Esophagus squamous epithelium (tissue), 5 donors: ENCODE data around the gene PLEK2. TPM values are rescaled to one million over a fixed set of nuclear protein-coding genes. Genes with fewer than 3 reads are reported as not detected.
A peak's percentile ranks its signal among the peaks of the same experiment; 100 is the strongest.
"Not testable (repeated sequence)": the region's sequence is repeated elsewhere in the genome, so short reads cannot be mapped to it uniquely, and the experiment has no call there.

Experiments
- DNase-seq: peaks from one replicate; lab custom pipeline; 2025; lab: John Stamatoyannopoulos, UW
- H3K27ac ChIP-seq, 4 donors: fragments of 200-600 bp; sonication (generic); one replicate each; pipeline ENCODE4 v1.5.1; 2016 to 2019; ENCODE audit warnings: mild to moderate bottlenecking in 1 of 4
- H3K27me3 ChIP-seq, 4 donors: fragments of 200-600 bp; sonication (generic); 1 replicate in 3 of 4; 2 replicates in 1 of 4; pipeline versions ENCODE4 v1.5.1 to v1.6.0; 2017 to 2021; ENCODE audit warnings: antibody characterized with exemption in 1 of 4
- H3K36me3 ChIP-seq, 3 donors: fragments of 200-600 bp; sonication (generic); one replicate each; pipeline ENCODE4 v1.5.1; 2016 to 2019
- H3K4me1 ChIP-seq, 3 donors: fragments of 200-600 bp; sonication (generic); one replicate each; pipeline ENCODE4 v1.5.1; 2017 to 2019
- H3K4me3 ChIP-seq, 4 donors: fragments of 200-600 bp; sonication (generic); 1 replicate in 3 of 4; 2 replicates in 1 of 4; pipeline ENCODE4 v1.5.1; 2016 to 2019; ENCODE audit warnings: mild to moderate bottlenecking in 2 of 4, moderate library complexity in 1 of 4
- H3K9me3 ChIP-seq, 3 donors: fragments of 200-600 bp; sonication (generic); one replicate each; pipeline ENCODE4 v1.5.1; 2016 to 2019
- POLR2A ChIP-seq, 4 donors: fragments of 450-650 bp; IDR thresholded peaks; one replicate each; pipeline ENCODE4 v1.6.1; 2017; ENCODE audit warnings: antibody characterized with exemption in 4 of 4, mild to moderate bottlenecking in 4 of 4, moderate library complexity in 3 of 4
- WGBS, 2 donors: methylation state at CpG; one replicate each; pipeline ENCODE4 v1.1.5; 2018; 5-methylcytosine and 5-hydroxymethylcytosine counted together
- intact Hi-C: fragments of 100-400 bp; cut with DNase I; formaldehyde crosslinking; loops from one replicate; pipeline ENCODE4 v1.15.0; 2022
- total RNA-seq, 4 donors: library from RNA; depleted of rRNA; stranded (reverse); fragments of >200 nt; gene quantifications; one replicate each; pipeline ENCODE4 v1.1.0, GENCODE V29; 2016
- TF ChIP-seq, protein P1 (sequence below), 6 experiments: fragments of 450-650 bp in 4 of 6; fragments of 200-600 bp in 2 of 6; sonication (generic) in 2 of 6; IDR thresholded peaks; one replicate each; pipeline ENCODE4 v1.5.1; 2016 to 2019; ENCODE audit warnings: antibody characterized with exemption in 6 of 6, mild to moderate bottlenecking in 4 of 6, moderate library complexity in 4 of 6
- donor health status: DM: yes; HTN: yes; CAD: no.

The PLEK2 gene
- total RNA-seq, 4 donors from 2014 or later, result 7.6 to 19.9 (median 13.1) TPM

GRCh38 chr14:67357969-67358354 is 54.0 kb downstream of the PLEK2 start:
- TF ChIP-seq POLR2A (IDR thresholded peaks at IDR 0.05), result no peak
- TF ChIP-seq, protein P1, sequence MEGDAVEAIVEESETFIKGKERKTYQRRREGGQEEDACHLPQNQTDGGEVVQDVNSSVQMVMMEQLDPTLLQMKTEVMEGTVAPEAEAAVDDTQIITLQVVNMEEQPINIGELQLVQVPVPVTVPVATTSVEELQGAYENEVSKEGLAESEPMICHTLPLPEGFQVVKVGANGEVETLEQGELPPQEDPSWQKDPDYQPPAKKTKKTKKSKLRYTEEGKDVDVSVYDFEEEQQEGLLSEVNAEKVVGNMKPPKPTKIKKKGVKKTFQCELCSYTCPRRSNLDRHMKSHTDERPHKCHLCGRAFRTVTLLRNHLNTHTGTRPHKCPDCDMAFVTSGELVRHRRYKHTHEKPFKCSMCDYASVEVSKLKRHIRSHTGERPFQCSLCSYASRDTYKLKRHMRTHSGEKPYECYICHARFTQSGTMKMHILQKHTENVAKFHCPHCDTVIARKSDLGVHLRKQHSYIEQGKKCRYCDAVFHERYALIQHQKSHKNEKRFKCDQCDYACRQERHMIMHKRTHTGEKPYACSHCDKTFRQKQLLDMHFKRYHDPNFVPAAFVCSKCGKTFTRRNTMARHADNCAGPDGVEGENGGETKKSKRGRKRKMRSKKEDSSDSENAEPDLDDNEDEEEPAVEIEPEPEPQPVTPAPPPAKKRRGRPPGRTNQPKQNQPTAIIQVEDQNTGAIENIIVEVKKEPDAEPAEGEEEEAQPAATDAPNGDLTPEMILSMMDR (IDR thresholded peaks at IDR 0.05), result no peak
- WGBS, 2 donors, result 47 to 53% methylated on average over 9 of the region's 9 CpGs
- H3K27ac ChIP-seq, result peak overlapping the region in 2 of 4 donors; percentile 9 to 34

DNA sequence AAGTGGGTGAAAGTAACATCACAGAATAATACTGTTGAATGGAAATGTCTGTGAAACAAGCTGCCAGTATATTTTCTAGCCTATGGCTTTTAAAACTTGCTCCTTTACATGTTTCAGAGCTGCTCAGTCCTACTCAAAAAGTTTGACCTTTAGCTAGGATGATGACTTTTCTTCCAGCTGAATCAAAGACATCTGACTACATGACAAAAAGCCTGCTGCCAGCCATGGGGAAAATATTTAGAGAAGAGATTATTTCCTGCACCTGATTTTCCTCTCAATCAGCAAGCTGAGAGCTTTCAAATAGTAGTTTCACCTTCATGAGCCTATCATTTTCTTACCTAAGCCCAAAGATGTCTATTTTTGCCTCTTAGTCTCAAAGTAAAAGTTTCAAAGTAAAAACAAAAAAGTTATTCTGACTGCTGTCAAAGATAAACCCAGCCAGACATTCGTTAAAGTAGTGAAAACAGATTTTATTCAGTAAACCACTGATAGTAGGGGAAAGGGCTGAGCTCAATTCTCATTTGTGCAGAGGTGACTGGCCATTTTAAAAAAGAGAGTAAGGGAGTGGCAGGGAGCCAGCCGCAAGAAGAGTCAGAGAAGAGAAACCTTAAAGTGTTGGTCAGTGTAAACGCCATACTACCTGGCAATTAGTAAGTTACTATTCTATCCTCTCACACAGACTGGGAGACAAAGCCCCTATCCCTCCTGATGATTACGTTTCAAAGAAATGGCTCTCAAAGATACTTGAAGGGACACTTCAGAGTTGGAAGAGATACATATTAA is 54.6 kb downstream of the PLEK2 start:
- intact Hi-C loops, result no loop called here
- no peaks in the 10 kb centered on the region for H3K9me3 ChIP-seq
- peaks cover 5 to 59% (median 42%) of the 10 kb centered on the region in 3 donors for H3K4me1 ChIP-seq
- H3K36me3 ChIP-seq, result peaks cover 0 to 14% (median 0%) of the 10 kb centered on the region in 3 donors
- H3K27me3 ChIP-seq, result no peaks in the 10 kb centered on the region
- H3K27ac ChIP-seq, result peak overlapping the region in 2 of 4 donors; percentile 9 to 34
- 39 to 54% methylated on average over 4 of the region's 4 CpGs for WGBS, 2 donors
- TF ChIP-seq POLR2A (IDR thresholded peaks at IDR 0.05), result no peak
- TF ChIP-seq, protein P1 (IDR thresholded peaks at IDR 0.05), result no peak
- peak overlapping the region in 3 of 4 donors; percentile 84 to 90 (median 84) for H3K4me3 ChIP-seq
- DNase-seq, result no peak

More at GRCh38 chr14:67357969-67358354, 54.0 kb downstream of the PLEK2 start:
- intact Hi-C loops, result no loop called here
- no peak for DNase-seq
- Histone ChIP-seq H3K27me3 (no peaks in the 10 kb centered on the region), H3K36me3 (peaks cover 0 to 14% (median 0%) of the 10 kb centered on the region in 3 donors), H3K4me1 (peaks cover 5 to 65% (median 47%) of the 10 kb centered on the region in 3 donors), H3K4me3 (peak overlapping the region; percentile 84 to 92 (median 87)), H3K9me3 (no peaks in the 10 kb centered on the region)

GRCh38 chr14:67352055-67352454 is 59.9 kb downstream of the PLEK2 start:
- peaks cover 0 to 26% (median 8%) of the 10 kb centered on the region in 3 donors for H3K4me1 ChIP-seq
- no peaks in the 10 kb centered on the region for H3K9me3 ChIP-seq
- TF ChIP-seq, protein P1 (IDR thresholded peaks at IDR 0.05), result no peak
- TF ChIP-seq POLR2A (IDR thresholded peaks at IDR 0.05), result no peak
- H3K27me3 ChIP-seq, result no peaks in the 10 kb centered on the region
- H3K4me3 ChIP-seq, result no peak overlapping the region
- no peak for DNase-seq
- peaks cover 7 to 67% (median 15%) of the 10 kb centered on the region in 3 donors for H3K36me3 ChIP-seq
- 83 to 87% methylated on average over 5 of the region's 5 CpGs for WGBS, 2 donors
- intact Hi-C loops, result no loop called here
- no peak overlapping the region for H3K27ac ChIP-seq

- Histone ChIP-seq H3K36me3 (peaks cover 7 to 95% (median 22%) of the 10 kb centered on the region in 3 donors), H3K27me3 (no peaks in the 10 kb centered on the region), H3K4me3 (no peak overlapping the region), H3K9me3 (no peaks in the 10 kb centered on the region), H3K27ac (peak overlapping the region in 3 of 4 donors; percentile 53 to 85 (median 85)), H3K4me1 (peaks cover 0 to 38% (median 4%) of the 10 kb centered on the region in 3 donors)
- intact Hi-C loops, result no loop called here
- no peak for DNase-seq
- TF ChIP-seq, protein P1 (IDR thresholded peaks at IDR 0.05), result no peak
- TF ChIP-seq POLR2A (IDR thresholded peaks at IDR 0.05), result no peak
Observed at GRCh38 chr14:67345583-67345982, 66.4 kb downstream of the PLEK2 start.

GRCh38 chr14:67343601-67344230 is 68.2 kb downstream of the PLEK2 start:
- H3K36me3 ChIP-seq, result peaks cover 7 to 95% (median 19%) of the 10 kb centered on the region in 3 donors
- peak overlapping the region; percentile 50 to 85 (median 69) for H3K27ac ChIP-seq
- peaks cover 0 to 38% (median 4%) of the 10 kb centered on the region in 3 donors for H3K4me1 ChIP-seq
- no peaks in the 10 kb centered on the region for H3K27me3 ChIP-seq
- no peak for TF ChIP-seq POLR2A (IDR thresholded peaks at IDR 0.05)
- TF ChIP-seq, protein P1 (IDR thresholded peaks at IDR 0.05), result no peak
- H3K4me3 ChIP-seq, result no peak overlapping the region
- H3K9me3 ChIP-seq, result no peaks in the 10 kb centered on the region
- 44 to 78% methylated on average over 4 of the region's 4 CpGs for WGBS, 2 donors
- intact Hi-C loops, result no loop called here
- DNase-seq, result no peak

GRCh38 chr14:67341231-67341630 is 70.7 kb downstream of the PLEK2 start:
- intact Hi-C loops, H3K4me3 ChIP-seq, DNase-seq, H3K27me3 ChIP-seq, H3K27ac ChIP-seq, H3K9me3 ChIP-seq: not testable (repeated sequence)
- no CpG with 5 or more reads among the region's 31 CpGs for WGBS, 2 donors
- H3K4me1 ChIP-seq, result peaks cover 0 to 31% (median 4%) of the 10 kb centered on the region in 3 donors
- H3K36me3 ChIP-seq, result peaks cover 5 to 95% (median 7%) of the 10 kb centered on the region in 3 donors
